Ramos (cell line): Measurements from ENCODE around the gene N4BP2.

Source experiments
- in situ Hi-C: fragments of 300-500 bp; cut with MboI; formaldehyde crosslinking; loops from one replicate; pipeline ENCODE4 v1.14.3; 2022; ENCODE audit warnings: low sequenced_read_pairs; ENCODE audit not compliant: unreplicated experiment

The N4BP2 gene

DNA sequence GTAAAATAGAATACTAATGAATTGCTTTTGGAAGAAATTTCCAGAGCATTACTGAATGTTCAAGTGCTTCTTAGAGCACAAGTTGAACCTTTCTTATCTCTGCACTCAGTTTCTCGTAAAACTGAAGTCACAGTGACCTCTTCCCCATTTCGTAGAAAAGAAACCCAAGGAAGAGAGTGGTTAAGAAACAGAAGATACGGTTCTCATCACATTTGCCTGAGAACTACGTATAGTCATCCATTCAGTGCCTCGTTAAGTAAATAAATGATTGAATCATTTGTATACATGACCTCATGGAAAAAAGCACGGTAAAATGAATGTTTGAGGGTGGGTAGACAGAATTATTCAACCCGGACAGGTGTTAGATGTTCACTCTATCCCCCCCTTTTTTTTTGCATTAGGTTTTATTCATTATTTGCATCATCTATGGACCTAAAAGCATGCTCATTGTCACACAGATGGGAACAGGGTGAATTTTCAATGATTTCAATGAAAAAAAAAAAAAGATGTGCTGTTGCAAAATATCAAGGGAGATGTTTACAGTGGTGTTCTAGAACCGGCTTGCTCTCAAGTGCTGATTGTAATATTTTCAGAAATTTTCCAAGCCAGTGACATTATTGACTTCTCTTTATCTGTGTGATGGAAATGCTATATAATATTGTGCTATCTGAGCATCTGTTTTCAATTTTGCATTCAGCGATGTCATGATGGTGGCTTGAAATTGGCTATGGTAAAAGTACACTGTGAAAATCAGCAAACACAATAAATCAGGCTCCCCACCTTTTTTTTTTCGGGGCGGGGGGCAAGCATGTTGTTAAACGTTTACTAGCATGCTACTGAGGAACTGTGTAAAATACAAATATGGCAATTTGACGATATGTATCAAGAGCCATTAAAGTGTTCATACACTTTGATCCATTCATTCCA is 144.5 kb downstream of the N4BP2 start:
- in situ Hi-C loops, result no loop called here

- in situ Hi-C loops, result no loop called here
Measured at GRCh38 chr4:40201898-40202297, 145.2 kb downstream of the N4BP2 start.

- in situ Hi-C loops, result no loop called here
Measured at GRCh38 chr4:40202474-40202873, 145.8 kb downstream of the N4BP2 start.

DNA sequence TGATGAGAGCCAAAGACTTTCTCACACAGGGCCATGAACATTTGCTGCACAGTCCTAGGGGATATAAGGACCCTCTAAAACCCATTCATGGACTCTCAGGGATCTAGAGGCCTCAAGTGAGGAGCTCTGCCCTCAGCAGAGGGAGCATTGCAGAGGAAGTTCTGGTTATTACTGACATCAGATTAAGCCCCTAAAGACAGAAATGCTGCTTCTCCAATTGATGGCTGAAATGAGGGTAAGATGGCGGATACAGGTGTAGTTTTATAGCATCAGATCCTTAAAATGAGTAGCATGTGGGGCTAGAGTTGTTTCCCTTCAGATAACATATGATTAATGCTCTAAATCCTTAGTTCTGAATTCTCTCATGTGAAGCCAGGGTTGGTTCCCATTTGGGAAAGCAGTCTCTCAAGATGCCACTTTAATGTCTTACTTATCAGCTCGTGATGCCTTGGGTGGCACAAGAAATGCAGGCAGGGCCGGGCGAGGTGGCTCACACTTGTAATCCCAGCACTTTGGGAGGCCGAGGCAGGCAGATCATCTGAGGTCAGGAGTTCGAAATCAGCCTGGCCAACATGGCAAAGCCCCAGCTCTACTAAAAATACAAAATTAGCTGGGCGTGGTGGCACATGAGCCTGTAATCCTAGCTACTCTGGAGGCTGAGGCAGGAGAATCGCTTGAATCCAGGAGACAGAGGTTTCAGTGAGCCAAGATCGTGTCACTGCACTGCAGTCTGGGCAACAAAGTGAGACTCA is 148.0 kb downstream of the N4BP2 start:
- in situ Hi-C loops, result no loop called here

- in situ Hi-C loops, result no loop called here
Measured at GRCh38 chr4:40205259-40206198, 148.9 kb downstream of the N4BP2 start.

DNA sequence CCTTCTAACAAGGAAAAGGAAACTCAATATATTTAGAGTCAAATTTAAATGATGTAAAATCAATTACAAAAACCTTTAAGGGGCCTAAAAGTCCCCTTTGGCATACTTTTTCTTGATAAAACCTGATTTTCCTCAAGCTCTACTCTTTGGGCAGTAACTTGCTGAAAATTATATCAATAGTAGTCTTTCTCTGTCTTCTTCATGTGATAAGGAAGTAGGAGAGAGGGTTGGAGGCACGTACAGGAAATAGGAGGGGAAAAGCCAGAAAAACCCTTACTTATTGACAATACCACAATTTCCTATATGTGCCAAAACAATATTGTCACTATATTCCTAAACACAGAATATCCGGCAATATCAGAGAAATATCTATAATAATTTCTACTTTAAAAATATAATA is 149.8 kb downstream of the N4BP2 start:
- in situ Hi-C loops, result no loop called here
